Stimulated activated CD4-positive, alpha-beta T cell treated with anti-CD3 and anti-CD28 coated beads, TNF-alpha, amount 100 ng/mL, for 24 hours (primary cell): ENCODE results near the gene ADAMTSL3.
"Not testable (repeated sequence)": the region's sequence is repeated elsewhere in the genome, so short reads cannot be mapped to it uniquely, and the experiment has no call there.

Experiments
- DNase-seq, 3 experiments: peaks; one replicate each; pipeline ENCODE4 v3.0.0-alpha.2; 2020; ENCODE audit warnings: low read depth in 3 of 3

The ADAMTSL3 gene

GRCh38 chr15:83697716-83698115, 43.8 kb downstream of the ADAMTSL3 start:
- DNase-seq: no peak

GRCh38 chr15:83698294-83698693, 44.4 kb downstream of the ADAMTSL3 start:
- DNase-seq: no peak

GRCh38 chr15:83699028-83699427, 45.1 kb downstream of the ADAMTSL3 start:
- DNase-seq: no peak

GRCh38 chr15:83700082-83700481, 46.2 kb downstream of the ADAMTSL3 start:
- DNase-seq: no peak

GRCh38 chr15:83702314-83702713, 48.4 kb downstream of the ADAMTSL3 start:
- DNase-seq: not testable (repeated sequence)

GRCh38 chr15:83708328-83708727, 54.4 kb downstream of the ADAMTSL3 start:
- DNase-seq: no peak

GRCh38 chr15:83709241-83709640, 55.3 kb downstream of the ADAMTSL3 start:
- no peak for DNase-seq

- no peak for DNase-seq
Measured at GRCh38 chr15:83709811-83710210, 55.9 kb downstream of the ADAMTSL3 start.

GRCh38 chr15:83710452-83710851, 56.5 kb downstream of the ADAMTSL3 start:
- DNase-seq: no peak

- no peak for DNase-seq
Measured at GRCh38 chr15:83711236-83711635, 57.3 kb downstream of the ADAMTSL3 start.

- DNase-seq: no peak
Measured at GRCh38 chr15:83713242-83713641, 59.3 kb downstream of the ADAMTSL3 start.

- no peak for DNase-seq
Measured at GRCh38 chr15:83714939-83715628, 61.2 kb downstream of the ADAMTSL3 start.

GRCh38 chr15:83716605-83717004, 62.7 kb downstream of the ADAMTSL3 start:
- no peak for DNase-seq

- DNase-seq: no peak
Measured at GRCh38 chr15:83717010-83717409, 63.1 kb downstream of the ADAMTSL3 start.

GRCh38 chr15:83720468-83720867, 66.5 kb downstream of the ADAMTSL3 start:
- no peak for DNase-seq

- DNase-seq: no peak
Measured at GRCh38 chr15:83721031-83721430, 67.1 kb downstream of the ADAMTSL3 start.

GRCh38 chr15:83721981-83722380, 68.1 kb downstream of the ADAMTSL3 start:
- DNase-seq: no peak

GRCh38 chr15:83723216-83723615, 69.3 kb downstream of the ADAMTSL3 start:
- no peak for DNase-seq

GRCh38 chr15:83732196-83732595, 78.3 kb downstream of the ADAMTSL3 start:
- no peak for DNase-seq

- DNase-seq: no peak
Measured at GRCh38 chr15:83732770-83733169, 78.8 kb downstream of the ADAMTSL3 start.

- no peak for DNase-seq
Measured at GRCh38 chr15:83733206-83733605, 79.3 kb downstream of the ADAMTSL3 start.

GRCh38 chr15:83733691-83734090, 79.8 kb downstream of the ADAMTSL3 start:
- DNase-seq: no peak

GRCh38 chr15:83734487-83734886, 80.6 kb downstream of the ADAMTSL3 start:
- no peak for DNase-seq

- no peak for DNase-seq
Measured at GRCh38 chr15:83739629-83740028, 85.7 kb downstream of the ADAMTSL3 start.
